Fibroblast of the aortic adventitia (primary cell): ENCODE measurements around the gene APCDD1L. TPM values are rescaled to one million over a fixed set of nuclear protein-coding genes. Genes with fewer than 3 reads are reported as not detected.
"Not testable (repeated sequence)": the region's sequence is repeated elsewhere in the genome, so short reads cannot be mapped to it uniquely, and the experiment has no call there.

Experiments used
- DNase-seq: peaks from one replicate; pipeline ENCODE4 v3.0.0-alpha.2; 2010; ENCODE audit warnings: low read depth
- H3K4me3 ChIP-seq: 2 replicates; pipeline ENCODE4 v1.5.1; 2011; ENCODE audit warnings: low read depth, mild to moderate bottlenecking, control low read depth, low read length, moderate library complexity
- CTCF ChIP-seq: IDR thresholded peaks from 2 replicates; pipeline ENCODE4 v1.5.1; 2011; ENCODE audit warnings: mild to moderate bottlenecking, low read length, control low read depth, inconsistent platforms; ENCODE audit not compliant: insufficient read depth
- total RNA-seq: library from RNA; depleted of rRNA; stranded (reverse); fragments of >200 nt; gene quantifications from 2 replicates; pipeline ENCODE4 v1.2.3, GENCODE V29; 2012; ENCODE audit warnings: low replicate concordance

APCDD1L gene
- total RNA-seq, 1 donor: 20.8 TPM

GRCh38 chr20:58510921-58511320 lies 4.3 kb downstream of the APCDD1L start:
- no peak for TF ChIP-seq CTCF
- no peak overlapping the region for H3K4me3 ChIP-seq
- DNase-seq: no peak

- no peak for DNase-seq
- H3K4me3 ChIP-seq: no peak overlapping the region
- no peak for TF ChIP-seq CTCF
Measured at GRCh38 chr20:58508762-58509395, 6.3 kb downstream of the APCDD1L start.

GRCh38 chr20:58506999-58507398 lies 8.2 kb downstream of the APCDD1L start:
- DNase-seq, H3K4me3 ChIP-seq: not testable (repeated sequence)

GRCh38 chr20:58504566-58504965 lies 10.6 kb downstream of the APCDD1L start:
- no peak overlapping the region for H3K4me3 ChIP-seq
- no peak for TF ChIP-seq CTCF
- no peak for DNase-seq

GRCh38 chr20:58503668-58504067 lies 11.5 kb downstream of the APCDD1L start:
- no peak for DNase-seq
- H3K4me3 ChIP-seq: no peak overlapping the region
- no peak for TF ChIP-seq CTCF

GRCh38 chr20:58500256-58500655 lies 14.9 kb downstream of the APCDD1L start:
- TF ChIP-seq CTCF: no peak
- no peak overlapping the region for H3K4me3 ChIP-seq
- no peak for DNase-seq

- DNase-seq: no peak
- H3K4me3 ChIP-seq: no peak overlapping the region
- TF ChIP-seq CTCF: no peak
Measured at GRCh38 chr20:58498470-58499068, 16.6 kb downstream of the APCDD1L start.
